DOHH2 (cell line): Measurements from ENCODE around the gene LAIR1.

Source experiments
- H3F3A ChIP-seq: fragments of 200-600 bp; sonication (generic), shearing (Covaris generic); 2 replicates; pipeline ENCODE4 v1.6.0; 2016; ENCODE audit warnings: antibody characterized with exemption, mild to moderate bottlenecking; ENCODE audit not compliant: control insufficient read depth, insufficient read depth
- H3K27ac ChIP-seq: fragments of 200-600 bp; sonication (generic); 2 replicates; pipeline ENCODE4 v1.5.1; 2014; ENCODE audit warnings: low read depth, mild to moderate bottlenecking, low read length, moderate library complexity
- H3K27me3 ChIP-seq: fragments of 200-600 bp; sonication (generic); 2 replicates; pipeline ENCODE4 v1.6.1; 2014; ENCODE audit warnings: mild to moderate bottlenecking, low read length, mixed read lengths; ENCODE audit not compliant: control insufficient read depth
- H3K36me3 ChIP-seq: fragments of 200-600 bp; sonication (generic); 2 replicates; pipeline ENCODE4 v1.6.1; 2014; ENCODE audit warnings: mild to moderate bottlenecking, low read length, moderate library complexity, mixed read lengths; ENCODE audit not compliant: control insufficient read depth
- H3K4me1 ChIP-seq: fragments of 200-600 bp; sonication (generic); 2 replicates; pipeline ENCODE4 v1.6.1; 2014; ENCODE audit warnings: mild to moderate bottlenecking, low read length, mixed read lengths; ENCODE audit not compliant: control insufficient read depth
- H3K4me2 ChIP-seq: fragments of 200-600 bp; sonication (generic); 2 replicates; pipeline ENCODE4 v1.6.0; 2014; ENCODE audit warnings: mild to moderate bottlenecking, low read length, moderate library complexity
- H3K4me3 ChIP-seq: fragments of 200-600 bp; sonication (generic); 2 replicates; pipeline ENCODE4 v1.5.1; 2014; ENCODE audit warnings: mild to moderate bottlenecking, low read length, mixed read lengths
- H3K79me2 ChIP-seq: fragments of 200-600 bp; sonication (generic); 2 replicates; pipeline ENCODE4 v1.6.1; 2014; ENCODE audit warnings: mild to moderate bottlenecking, low read length, mixed read lengths; ENCODE audit not compliant: control insufficient read depth
- H3K9me2 ChIP-seq: fragments of 200-600 bp; sonication (generic); replicated peaks from 2 replicates; pipeline ENCODE4 v1.6.1; 2014; ENCODE audit warnings: mild to moderate bottlenecking, low read length, mixed read lengths; ENCODE audit not compliant: control insufficient read depth
- H3K9me3 ChIP-seq: fragments of 200-600 bp; sonication (generic); 2 replicates; pipeline ENCODE4 v1.6.1; 2014; ENCODE audit warnings: antibody characterized with exemption, low read length, mixed read lengths; ENCODE audit not compliant: control insufficient read depth, insufficient read depth
- H4K20me1 ChIP-seq: fragments of 200-600 bp; sonication (generic); 2 replicates; pipeline ENCODE4 v1.6.0; 2014; ENCODE audit warnings: low read depth, mild to moderate bottlenecking, antibody characterized with exemption, low read length, moderate library complexity; ENCODE audit not compliant: control insufficient read depth, insufficient read depth
- EZH2phosphoT487 ChIP-seq: fragments of 200-600 bp; sonication (generic); IDR thresholded peaks from 2 replicates; pipeline ENCODE4 v1.6.1; 2017; ENCODE audit warnings: borderline replicate concordance, mild to moderate bottlenecking, antibody characterized with exemption, low read length, moderate library complexity, mixed read lengths
- TF ChIP-seq, protein P1 (sequence below): fragments of 200-600 bp; sonication (generic); IDR thresholded peaks from one replicate; pipeline ENCODE4 v1.5.1; 2014; ENCODE audit warnings: antibody characterized with exemption, mild to moderate bottlenecking, low read depth, low read length; ENCODE audit not compliant: poor library complexity, severe bottlenecking

The LAIR1 gene

DNA sequence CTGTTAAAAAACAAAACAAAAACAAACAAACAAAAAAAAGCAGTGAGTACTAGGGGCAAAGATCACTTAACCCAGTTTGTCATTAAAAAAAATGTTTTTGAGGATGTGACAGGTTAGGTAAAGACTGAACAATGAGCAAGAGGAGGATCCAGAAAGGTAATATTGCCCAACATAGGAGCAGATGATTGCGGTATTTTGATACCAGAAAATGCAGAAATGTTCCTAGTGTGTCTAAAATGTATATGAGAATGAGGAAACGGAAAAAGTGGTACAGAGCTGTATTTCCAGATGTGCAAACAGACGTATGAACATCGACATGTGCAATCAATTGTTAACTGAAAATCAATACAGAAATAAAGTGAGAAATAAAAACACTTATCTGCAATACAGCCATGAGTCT lies 20.9 kb downstream of the LAIR1 start:
- no peaks in the 10 kb centered on the region for H3K9me2 ChIP-seq
- H3K27ac ChIP-seq = no peak overlapping the region
- H3K36me3 ChIP-seq = no peaks in the 10 kb centered on the region
- no peak overlapping the region for H3K4me3 ChIP-seq
- no peak overlapping the region for H3K4me2 ChIP-seq
- no peaks in the 10 kb centered on the region for H3K79me2 ChIP-seq
- peaks cover 3% of the 10 kb centered on the region; the same call in 1 of the 2 replicates for H3F3A ChIP-seq
- no peaks in the 10 kb centered on the region for H3K9me3 ChIP-seq
- TF ChIP-seq EZH2phosphoT487 = no peak
- TF ChIP-seq, protein P1, sequence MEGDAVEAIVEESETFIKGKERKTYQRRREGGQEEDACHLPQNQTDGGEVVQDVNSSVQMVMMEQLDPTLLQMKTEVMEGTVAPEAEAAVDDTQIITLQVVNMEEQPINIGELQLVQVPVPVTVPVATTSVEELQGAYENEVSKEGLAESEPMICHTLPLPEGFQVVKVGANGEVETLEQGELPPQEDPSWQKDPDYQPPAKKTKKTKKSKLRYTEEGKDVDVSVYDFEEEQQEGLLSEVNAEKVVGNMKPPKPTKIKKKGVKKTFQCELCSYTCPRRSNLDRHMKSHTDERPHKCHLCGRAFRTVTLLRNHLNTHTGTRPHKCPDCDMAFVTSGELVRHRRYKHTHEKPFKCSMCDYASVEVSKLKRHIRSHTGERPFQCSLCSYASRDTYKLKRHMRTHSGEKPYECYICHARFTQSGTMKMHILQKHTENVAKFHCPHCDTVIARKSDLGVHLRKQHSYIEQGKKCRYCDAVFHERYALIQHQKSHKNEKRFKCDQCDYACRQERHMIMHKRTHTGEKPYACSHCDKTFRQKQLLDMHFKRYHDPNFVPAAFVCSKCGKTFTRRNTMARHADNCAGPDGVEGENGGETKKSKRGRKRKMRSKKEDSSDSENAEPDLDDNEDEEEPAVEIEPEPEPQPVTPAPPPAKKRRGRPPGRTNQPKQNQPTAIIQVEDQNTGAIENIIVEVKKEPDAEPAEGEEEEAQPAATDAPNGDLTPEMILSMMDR = no peak
- no peaks in the 10 kb centered on the region; the same call in 1 of the 2 replicates for H4K20me1 ChIP-seq
- peaks cover 57% of the 10 kb centered on the region for H3K27me3 ChIP-seq
- H3K4me1 ChIP-seq = peaks cover 39% of the 10 kb centered on the region

DNA sequence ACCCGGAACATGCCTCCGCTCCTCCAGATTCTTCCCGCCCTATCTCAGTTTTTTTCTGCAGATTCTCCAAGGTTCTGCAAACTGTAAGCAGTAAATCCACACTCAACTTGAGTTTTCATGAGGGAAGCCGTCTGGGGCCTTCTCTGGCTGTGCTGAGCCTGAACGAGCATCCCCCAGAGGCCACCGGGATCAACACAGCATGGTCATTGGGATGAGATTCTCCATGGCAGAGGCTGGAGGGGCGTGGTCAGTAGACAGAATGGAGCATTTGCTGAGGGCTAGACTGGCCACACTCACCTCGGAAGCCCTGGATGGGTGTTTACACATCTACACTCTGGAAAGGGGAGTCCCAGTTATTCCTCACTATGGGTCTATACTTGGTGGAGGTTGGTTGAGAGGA lies 23.4 kb downstream of the LAIR1 start:
- Histone ChIP-seq H3F3A (peaks cover 3% of the 10 kb centered on the region; the same call in 1 of the 2 replicates), H3K9me3 (no peaks in the 10 kb centered on the region), H3K4me1 (peaks cover 38% of the 10 kb centered on the region), H4K20me1 (no peaks in the 10 kb centered on the region), H3K4me3 (no peak overlapping the region), H3K4me2 (no peak overlapping the region), H3K9me2 (no peaks in the 10 kb centered on the region), H3K27me3 (peaks cover 47% of the 10 kb centered on the region), H3K79me2 (no peaks in the 10 kb centered on the region), H3K27ac (no peak overlapping the region), H3K36me3 (no peaks in the 10 kb centered on the region)
- no peak for TF ChIP-seq EZH2phosphoT487
- TF ChIP-seq, protein P1 = no peak

DNA sequence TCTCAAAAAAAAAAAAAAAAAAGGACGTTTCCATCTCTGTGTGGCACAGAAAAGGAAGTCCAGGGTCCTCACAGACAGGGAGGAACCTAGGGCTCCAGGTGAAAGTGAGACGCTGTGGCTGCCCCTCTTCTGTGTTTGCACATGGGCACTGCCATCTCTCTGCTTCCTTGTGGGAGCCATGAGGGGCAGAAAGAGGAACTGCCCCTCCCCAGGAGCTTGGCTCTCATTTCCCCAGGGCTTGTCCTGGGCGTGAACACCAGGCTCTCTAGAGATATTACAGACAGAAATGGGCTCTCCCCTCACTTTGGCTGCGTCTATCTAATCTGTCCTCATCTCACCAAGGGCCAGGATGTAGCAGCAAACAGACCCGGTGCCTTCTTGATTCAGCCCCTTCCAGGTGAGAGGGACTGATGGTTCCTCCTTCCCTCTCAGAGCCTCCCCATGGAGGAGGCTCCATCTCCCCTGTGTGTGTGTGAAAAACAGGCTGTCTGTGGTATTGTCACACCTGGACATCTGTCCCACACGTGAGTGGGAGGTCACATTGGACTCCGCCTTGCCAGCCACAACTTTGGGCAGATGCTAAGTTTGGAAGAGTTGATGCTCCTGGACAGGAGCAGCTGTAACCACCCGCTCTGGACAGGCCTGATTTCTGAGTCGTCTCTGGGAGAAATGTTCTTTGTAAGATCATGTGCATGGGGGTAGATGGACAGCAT lies 24.9 kb downstream of the LAIR1 start:
- Histone ChIP-seq H3K4me2 (0 out of 2 replicates have a peak overlapping the region, but pooled peaks have one; percentile 24), H3K9me2 (no peaks in the 10 kb centered on the region), H3K4me3 (no peak overlapping the region), H3K79me2 (no peaks in the 10 kb centered on the region), H3K4me1 (peaks cover 24% of the 10 kb centered on the region), H3K27me3 (peaks cover 40% of the 10 kb centered on the region), H4K20me1 (no peaks in the 10 kb centered on the region), H3K9me3 (no peaks in the 10 kb centered on the region), H3K27ac (no peak overlapping the region), H3K36me3 (no peaks in the 10 kb centered on the region), H3F3A (peaks cover 3% of the 10 kb centered on the region; the same call in 1 of the 2 replicates)
- TF ChIP-seq, protein P1 = no peak
- no peak for TF ChIP-seq EZH2phosphoT487
